Measurements from ENCODE around the gene LCN1.
"Not testable (repeated sequence)": the region's sequence is repeated elsewhere in the genome, so short reads cannot be mapped to it uniquely, and the experiment has no call there.

The LCN1 gene

GRCh38 chr9:135533113-135533512 lies 11.9 kb downstream of the LCN1 start:
- H3K27me3 ChIP-seq (ENCODE audit: insufficient read depth, low read length): no peaks in the 10 kb centered on the region
- H3K9me3 ChIP-seq (ENCODE audit: insufficient read depth, low read depth, low read length): no peaks in the 10 kb centered on the region
- H3K4me1 ChIP-seq (ENCODE audit: insufficient read depth, low read length): no peaks in the 10 kb centered on the region
- no peaks in the 10 kb centered on the region for H3K36me3 ChIP-seq (ENCODE audit: insufficient read depth, low read depth, low read length)
- no peak overlapping the region for H3K9ac ChIP-seq (ENCODE audit: low read depth, low read length)
- H3K27ac ChIP-seq (ENCODE audit: low read length): no peak overlapping the region
- H3K4me3 ChIP-seq (ENCODE audit: low read length): no peak overlapping the region

GRCh38 chr9:135533674-135534073 lies 12.4 kb downstream of the LCN1 start:
- H3K27me3 ChIP-seq (ENCODE audit: insufficient read depth, low read length): no peaks in the 10 kb centered on the region
- no peak overlapping the region for H3K27ac ChIP-seq (ENCODE audit: low read length)
- no peaks in the 10 kb centered on the region for H3K4me1 ChIP-seq (ENCODE audit: insufficient read depth, low read length)
- H3K9me3 ChIP-seq (ENCODE audit: insufficient read depth, low read depth, low read length): no peaks in the 10 kb centered on the region
- H3K4me3 ChIP-seq (ENCODE audit: low read length): no peak overlapping the region
- no peaks in the 10 kb centered on the region for H3K36me3 ChIP-seq (ENCODE audit: insufficient read depth, low read depth, low read length)
- no peak overlapping the region for H3K9ac ChIP-seq (ENCODE audit: low read depth, low read length)

- not testable (repeated sequence) for H3K27ac ChIP-seq (ENCODE audit: low read length); H3K36me3 ChIP-seq (ENCODE audit: insufficient read depth, low read depth, low read length); H3K4me1 ChIP-seq (ENCODE audit: insufficient read depth, low read length); H3K27me3 ChIP-seq (ENCODE audit: insufficient read depth, low read length); H3K9ac ChIP-seq (ENCODE audit: low read depth, low read length); H3K9me3 ChIP-seq (ENCODE audit: insufficient read depth, low read depth, low read length); H3K4me3 ChIP-seq (ENCODE audit: low read length)
Observed at GRCh38 chr9:135534192-135534711, 13.0 kb downstream of the LCN1 start.

- H3K27ac ChIP-seq (ENCODE audit: low read length); H3K4me1 ChIP-seq (ENCODE audit: insufficient read depth, low read length); H3K27me3 ChIP-seq (ENCODE audit: insufficient read depth, low read length); H3K9me3 ChIP-seq (ENCODE audit: insufficient read depth, low read depth, low read length); H3K36me3 ChIP-seq (ENCODE audit: insufficient read depth, low read depth, low read length); H3K9ac ChIP-seq (ENCODE audit: low read depth, low read length); H3K4me3 ChIP-seq (ENCODE audit: low read length): not testable (repeated sequence)
Observed at GRCh38 chr9:135534826-135535225, 13.6 kb downstream of the LCN1 start.

- not testable (repeated sequence) for H3K36me3 ChIP-seq (ENCODE audit: insufficient read depth, low read depth, low read length); H3K4me3 ChIP-seq (ENCODE audit: low read length); H3K4me1 ChIP-seq (ENCODE audit: insufficient read depth, low read length); H3K9me3 ChIP-seq (ENCODE audit: insufficient read depth, low read depth, low read length); H3K27ac ChIP-seq (ENCODE audit: low read length); H3K27me3 ChIP-seq (ENCODE audit: insufficient read depth, low read length); H3K9ac ChIP-seq (ENCODE audit: low read depth, low read length)
Observed at GRCh38 chr9:135535631-135536030, 14.4 kb downstream of the LCN1 start.

- no peak overlapping the region for H3K27ac ChIP-seq (ENCODE audit: low read length)
- no peaks in the 10 kb centered on the region for H3K36me3 ChIP-seq (ENCODE audit: insufficient read depth, low read depth, low read length)
- H3K4me3 ChIP-seq (ENCODE audit: low read length): no peak overlapping the region
Observed at GRCh38 chr9:135536216-135536615, 15.0 kb downstream of the LCN1 start.

GRCh38 chr9:135543262-135543894 lies 22.1 kb downstream of the LCN1 start:
- not testable (repeated sequence) for H3K9ac ChIP-seq (ENCODE audit: low read depth, low read length); H3K27me3 ChIP-seq (ENCODE audit: insufficient read depth, low read length); H3K27ac ChIP-seq (ENCODE audit: low read length); H3K4me1 ChIP-seq (ENCODE audit: insufficient read depth, low read length); H3K4me3 ChIP-seq (ENCODE audit: low read length); H3K9me3 ChIP-seq (ENCODE audit: insufficient read depth, low read depth, low read length); H3K36me3 ChIP-seq (ENCODE audit: insufficient read depth, low read depth, low read length)

More at GRCh38 chr9:135536216-135536615, 15.0 kb downstream of the LCN1 start:
- no peaks in the 10 kb centered on the region for H3K4me1 ChIP-seq (ENCODE audit: insufficient read depth, low read length)
- H3K27me3 ChIP-seq (ENCODE audit: insufficient read depth, low read length): no peaks in the 10 kb centered on the region
- no peak overlapping the region for H3K9ac ChIP-seq (ENCODE audit: low read depth, low read length)
- H3K9me3 ChIP-seq (ENCODE audit: insufficient read depth, low read depth, low read length): no peaks in the 10 kb centered on the region

GRCh38 chr9:135544981-135545635 lies 23.9 kb downstream of the LCN1 start:
- Histone ChIP-seq H3K9ac (ENCODE audit: low read depth, low read length) (no peak overlapping the region), H3K4me3 (ENCODE audit: low read length) (no peak overlapping the region), H3K36me3 (ENCODE audit: insufficient read depth, low read depth, low read length) (no peaks in the 10 kb centered on the region), H3K27ac (ENCODE audit: low read length) (no peak overlapping the region), H3K9me3 (ENCODE audit: insufficient read depth, low read depth, low read length) (no peaks in the 10 kb centered on the region), H3K27me3 (ENCODE audit: insufficient read depth, low read length) (no peaks in the 10 kb centered on the region), H3K4me1 (ENCODE audit: insufficient read depth, low read length) (no peaks in the 10 kb centered on the region)

GRCh38 chr9:135545646-135546176 lies 24.5 kb downstream of the LCN1 start, which contains the start of gene OBP2A:
TSS of gene OBP2A (plus strand) at chr9:135546126. CDS start at chr9:135546181, 55 bp downstream.
- not testable (repeated sequence) for H3K27me3 ChIP-seq (ENCODE audit: insufficient read depth, low read length)

GRCh38 chr9:135546792-135547617 lies 25.8 kb downstream of the LCN1 start:
- not testable (repeated sequence) for H3K27me3 ChIP-seq (ENCODE audit: insufficient read depth, low read length); H3K27ac ChIP-seq (ENCODE audit: low read length)

More at GRCh38 chr9:135545646-135546176, 24.5 kb downstream of the LCN1 start, which contains the start of gene OBP2A:
- not testable (repeated sequence) for H3K9me3 ChIP-seq (ENCODE audit: insufficient read depth, low read depth, low read length); H3K9ac ChIP-seq (ENCODE audit: low read depth, low read length); H3K4me3 ChIP-seq (ENCODE audit: low read length); H3K4me1 ChIP-seq (ENCODE audit: insufficient read depth, low read length); H3K27ac ChIP-seq (ENCODE audit: low read length); H3K36me3 ChIP-seq (ENCODE audit: insufficient read depth, low read depth, low read length)

GRCh38 chr9:135547756-135548736 lies 26.8 kb downstream of the LCN1 start:
- H3K4me3 ChIP-seq (ENCODE audit: low read length): no peak overlapping the region
- no peaks in the 10 kb centered on the region for H3K9me3 ChIP-seq (ENCODE audit: insufficient read depth, low read depth, low read length)
- H3K27me3 ChIP-seq (ENCODE audit: insufficient read depth, low read length): no peaks in the 10 kb centered on the region
- no peak overlapping the region for H3K27ac ChIP-seq (ENCODE audit: low read length)
- no peaks in the 10 kb centered on the region for H3K4me1 ChIP-seq (ENCODE audit: insufficient read depth, low read length)
- H3K9ac ChIP-seq (ENCODE audit: low read depth, low read length): no peak overlapping the region
- no peaks in the 10 kb centered on the region for H3K36me3 ChIP-seq (ENCODE audit: insufficient read depth, low read depth, low read length)

More at GRCh38 chr9:135546792-135547617, 25.8 kb downstream of the LCN1 start:
- H3K9me3 ChIP-seq (ENCODE audit: insufficient read depth, low read depth, low read length); H3K4me3 ChIP-seq (ENCODE audit: low read length); H3K36me3 ChIP-seq (ENCODE audit: insufficient read depth, low read depth, low read length); H3K4me1 ChIP-seq (ENCODE audit: insufficient read depth, low read length); H3K9ac ChIP-seq (ENCODE audit: low read depth, low read length): not testable (repeated sequence)
